ENCODE data around the gene GAN.

GRCh38 chr16:81415751-81416150, 101.0 kb downstream of the GAN start:
- TF ChIP-seq TAF1 (IDR thresholded peaks at IDR 0.05; ENCODE audit: borderline replicate concordance, low read depth, low read length) (no peak), POLR2AphosphoS5 (IDR thresholded peaks at IDR 0.05; ENCODE audit: low read depth, low read length) (no peak)
